Sigmoid colon (tissue), 4 donors: Measurements from ENCODE around the gene USP24.
"Not testable (repeated sequence)": the region's sequence is repeated elsewhere in the genome, so short reads cannot be mapped to it uniquely, and the experiment has no call there.

ENCODE experiments used
- EP300 ChIP-seq, 4 donors: sonication (generic); formaldehyde crosslinking; IDR thresholded peaks; one replicate each; pipeline ENCODE4 v1.6.1; 2017; ENCODE audit warnings: antibody characterized with exemption in 4 of 4
- POLR2A ChIP-seq, 2 donors: fragments of 450-650 bp; IDR thresholded peaks; one replicate each; pipeline ENCODE4 v1.6.1; 2016; ENCODE audit warnings: antibody characterized with exemption in 2 of 2, mild to moderate bottlenecking in 2 of 2, moderate library complexity in 2 of 2
- POLR2AphosphoS5 ChIP-seq, 4 donors: sonication (generic); formaldehyde crosslinking; IDR thresholded peaks; one replicate each; pipeline ENCODE4 v1.6.1; 2017; ENCODE audit warnings: antibody characterized with exemption in 4 of 4
- TF ChIP-seq, protein P1 (sequence below), 4 experiments: fragments of 450-650 bp in 3 of 4; fragments of 200-600 bp in 1 of 4; IDR thresholded peaks; one replicate each; pipeline ENCODE4 v1.5.1; 2016 to 2019; ENCODE audit warnings: antibody characterized with exemption in 4 of 4, mild to moderate bottlenecking in 3 of 4, moderate library complexity in 2 of 4

DNA sequence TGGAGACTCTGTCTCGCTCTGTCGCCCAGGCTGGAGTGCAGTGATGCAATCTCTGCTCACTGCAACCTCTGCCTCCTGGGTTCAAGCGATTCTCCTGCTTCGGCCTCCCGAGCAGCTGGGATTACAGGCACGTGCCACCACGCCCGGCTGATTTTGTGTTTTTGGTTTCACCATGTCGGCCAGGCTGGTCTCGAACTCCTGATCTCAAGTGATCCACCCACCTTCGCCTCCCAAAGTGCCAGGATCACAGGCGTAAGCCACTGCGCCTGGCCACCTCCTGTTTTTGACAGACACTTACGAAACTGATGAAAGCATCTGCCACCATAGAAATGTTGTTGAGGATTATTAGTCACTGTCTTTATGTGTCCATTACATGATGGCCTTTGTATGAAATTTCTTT lies 106.2 kb downstream of the USP24 start:
- TF ChIP-seq, protein P1, sequence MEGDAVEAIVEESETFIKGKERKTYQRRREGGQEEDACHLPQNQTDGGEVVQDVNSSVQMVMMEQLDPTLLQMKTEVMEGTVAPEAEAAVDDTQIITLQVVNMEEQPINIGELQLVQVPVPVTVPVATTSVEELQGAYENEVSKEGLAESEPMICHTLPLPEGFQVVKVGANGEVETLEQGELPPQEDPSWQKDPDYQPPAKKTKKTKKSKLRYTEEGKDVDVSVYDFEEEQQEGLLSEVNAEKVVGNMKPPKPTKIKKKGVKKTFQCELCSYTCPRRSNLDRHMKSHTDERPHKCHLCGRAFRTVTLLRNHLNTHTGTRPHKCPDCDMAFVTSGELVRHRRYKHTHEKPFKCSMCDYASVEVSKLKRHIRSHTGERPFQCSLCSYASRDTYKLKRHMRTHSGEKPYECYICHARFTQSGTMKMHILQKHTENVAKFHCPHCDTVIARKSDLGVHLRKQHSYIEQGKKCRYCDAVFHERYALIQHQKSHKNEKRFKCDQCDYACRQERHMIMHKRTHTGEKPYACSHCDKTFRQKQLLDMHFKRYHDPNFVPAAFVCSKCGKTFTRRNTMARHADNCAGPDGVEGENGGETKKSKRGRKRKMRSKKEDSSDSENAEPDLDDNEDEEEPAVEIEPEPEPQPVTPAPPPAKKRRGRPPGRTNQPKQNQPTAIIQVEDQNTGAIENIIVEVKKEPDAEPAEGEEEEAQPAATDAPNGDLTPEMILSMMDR (IDR thresholded peaks at IDR 0.05): not testable (repeated sequence)
- TF ChIP-seq POLR2AphosphoS5, POLR2A, EP300 (IDR thresholded peaks at IDR 0.05): not testable (repeated sequence)
